ENCODE measurements around the gene PHF20. TPM values are rescaled to one million over a fixed set of nuclear protein-coding genes. Genes with fewer than 3 reads are reported as not detected.

The PHF20 gene
- polyA plus RNA-seq, 1 donor from 2014 or later, result 49.2 TPM

- H3K9me2 ChIP-seq (ENCODE audit: insufficient read depth, low read length), result no peaks in the 10 kb centered on the region
- no peak overlapping the region for H3K4me3 ChIP-seq (ENCODE audit: low read length)
- no peak overlapping the region for H2AFZ ChIP-seq (ENCODE audit: low read depth, low read length)
- no peak for TF ChIP-seq TAF1 (IDR thresholded peaks at IDR 0.05; ENCODE audit: low read depth)
- TF ChIP-seq SMC3 (conservative IDR thresholded peaks at IDR 0.05; ENCODE audit: poor library complexity), result no peak
- no peak for TF ChIP-seq CTCF (IDR thresholded peaks at IDR 0.05; ENCODE audit: poor library complexity, severe bottlenecking)
- no peak for TF ChIP-seq EP300 (conservative IDR thresholded peaks at IDR 0.05; ENCODE audit: poor library complexity, severe bottlenecking)
- TF ChIP-seq, protein P1, sequence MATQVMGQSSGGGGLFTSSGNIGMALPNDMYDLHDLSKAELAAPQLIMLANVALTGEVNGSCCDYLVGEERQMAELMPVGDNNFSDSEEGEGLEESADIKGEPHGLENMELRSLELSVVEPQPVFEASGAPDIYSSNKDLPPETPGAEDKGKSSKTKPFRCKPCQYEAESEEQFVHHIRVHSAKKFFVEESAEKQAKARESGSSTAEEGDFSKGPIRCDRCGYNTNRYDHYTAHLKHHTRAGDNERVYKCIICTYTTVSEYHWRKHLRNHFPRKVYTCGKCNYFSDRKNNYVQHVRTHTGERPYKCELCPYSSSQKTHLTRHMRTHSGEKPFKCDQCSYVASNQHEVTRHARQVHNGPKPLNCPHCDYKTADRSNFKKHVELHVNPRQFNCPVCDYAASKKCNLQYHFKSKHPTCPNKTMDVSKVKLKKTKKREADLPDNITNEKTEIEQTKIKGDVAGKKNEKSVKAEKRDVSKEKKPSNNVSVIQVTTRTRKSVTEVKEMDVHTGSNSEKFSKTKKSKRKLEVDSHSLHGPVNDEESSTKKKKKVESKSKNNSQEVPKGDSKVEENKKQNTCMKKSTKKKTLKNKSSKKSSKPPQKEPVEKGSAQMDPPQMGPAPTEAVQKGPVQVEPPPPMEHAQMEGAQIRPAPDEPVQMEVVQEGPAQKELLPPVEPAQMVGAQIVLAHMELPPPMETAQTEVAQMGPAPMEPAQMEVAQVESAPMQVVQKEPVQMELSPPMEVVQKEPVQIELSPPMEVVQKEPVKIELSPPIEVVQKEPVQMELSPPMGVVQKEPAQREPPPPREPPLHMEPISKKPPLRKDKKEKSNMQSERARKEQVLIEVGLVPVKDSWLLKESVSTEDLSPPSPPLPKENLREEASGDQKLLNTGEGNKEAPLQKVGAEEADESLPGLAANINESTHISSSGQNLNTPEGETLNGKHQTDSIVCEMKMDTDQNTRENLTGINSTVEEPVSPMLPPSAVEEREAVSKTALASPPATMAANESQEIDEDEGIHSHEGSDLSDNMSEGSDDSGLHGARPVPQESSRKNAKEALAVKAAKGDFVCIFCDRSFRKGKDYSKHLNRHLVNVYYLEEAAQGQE (IDR thresholded peaks at IDR 0.05; ENCODE audit: borderline replicate concordance), result no peak
- no peak for TF ChIP-seq POLR2AphosphoS5 (IDR thresholded peaks at IDR 0.05)
- TF ChIP-seq EZH2 (IDR thresholded peaks at IDR 0.05; ENCODE audit: borderline replicate concordance, insufficient read depth, low read length, poor library complexity, severe bottlenecking), result no peak
- no peak for TF ChIP-seq MXI1 (conservative IDR thresholded peaks at IDR 0.05; ENCODE audit: poor library complexity, severe bottlenecking)
- no peak for TF ChIP-seq RAD21 (conservative IDR thresholded peaks at IDR 0.05)
- no peaks in the 10 kb centered on the region for H3K9me3 ChIP-seq (ENCODE audit: low read length)
- H4K20me1 ChIP-seq (ENCODE audit: insufficient read depth), result no peaks in the 10 kb centered on the region
- no peaks in the 10 kb centered on the region for H3K27me3 ChIP-seq (ENCODE audit: insufficient read depth, low read depth, low read length)
- no peak overlapping the region for H3K27ac ChIP-seq (ENCODE audit: low read length)
- H3K4me2 ChIP-seq (ENCODE audit: low read length), result no peak overlapping the region
- H3K79me2 ChIP-seq (replicated peaks; ENCODE audit: insufficient read depth, low read length), result no peaks in the 10 kb centered on the region
- no peaks in the 10 kb centered on the region for H3F3A ChIP-seq (ENCODE audit: insufficient read depth, low read length, poor library complexity, severe bottlenecking)
- no peaks in the 10 kb centered on the region for H3K36me3 ChIP-seq (ENCODE audit: insufficient read depth, low read length)
- H3K9ac ChIP-seq (ENCODE audit: low read length), result no peak overlapping the region
Measured at GRCh38 chr20:35985806-35986205, 214.0 kb downstream of the PHF20 start.

DNA sequence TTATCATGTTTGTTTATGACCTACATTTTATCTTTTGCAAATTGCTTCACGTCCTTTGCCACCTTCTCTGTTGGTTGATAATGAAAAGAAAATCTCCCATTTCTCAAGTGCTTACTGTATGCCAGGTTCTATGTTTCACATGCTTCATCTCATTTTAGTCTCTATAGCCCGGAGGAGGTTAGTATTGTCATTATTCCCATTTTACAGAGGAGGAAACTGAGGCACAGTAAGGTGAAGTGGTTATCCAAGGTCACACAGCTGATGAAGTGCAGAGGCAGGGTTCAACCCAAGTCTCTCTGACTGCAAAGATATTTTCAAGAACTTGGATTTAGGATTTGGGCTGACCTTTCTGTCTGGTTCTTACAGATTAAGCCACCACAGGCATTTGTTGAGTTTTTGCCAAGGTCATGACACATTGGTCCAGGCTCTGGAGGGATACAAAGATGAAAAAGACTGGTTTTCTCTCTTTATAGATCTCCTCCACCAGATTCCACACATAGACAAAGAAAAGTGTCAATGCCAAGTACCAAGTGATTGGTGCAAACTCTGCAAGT is 217.2 kb downstream of the PHF20 start:
- H3K36me3 ChIP-seq (ENCODE audit: insufficient read depth, low read length), result no peaks in the 10 kb centered on the region
- H3K9me2 ChIP-seq (ENCODE audit: insufficient read depth, low read length), result no peaks in the 10 kb centered on the region
- H3K4me2 ChIP-seq (ENCODE audit: low read length), result no peak overlapping the region
- no peak overlapping the region for H3K9ac ChIP-seq (ENCODE audit: low read length)
- no peak overlapping the region for H3K27ac ChIP-seq (ENCODE audit: low read length)
- H2AFZ ChIP-seq (ENCODE audit: low read depth, low read length), result no peak overlapping the region
- H4K20me1 ChIP-seq (ENCODE audit: insufficient read depth), result no peaks in the 10 kb centered on the region
- no peaks in the 10 kb centered on the region for H3K9me3 ChIP-seq (ENCODE audit: low read length)
- H3K27me3 ChIP-seq (ENCODE audit: insufficient read depth, low read depth, low read length), result no peaks in the 10 kb centered on the region
- no peak overlapping the region for H3K4me3 ChIP-seq (ENCODE audit: low read length)
- no peak for TF ChIP-seq CTCF (IDR thresholded peaks at IDR 0.05; ENCODE audit: poor library complexity, severe bottlenecking)
- TF ChIP-seq EP300 (conservative IDR thresholded peaks at IDR 0.05; ENCODE audit: poor library complexity, severe bottlenecking), result no peak
- no peak for TF ChIP-seq EZH2 (IDR thresholded peaks at IDR 0.05; ENCODE audit: borderline replicate concordance, insufficient read depth, low read length, poor library complexity, severe bottlenecking)
- no peak for TF ChIP-seq POLR2AphosphoS5 (IDR thresholded peaks at IDR 0.05)
- TF ChIP-seq MXI1 (conservative IDR thresholded peaks at IDR 0.05; ENCODE audit: poor library complexity, severe bottlenecking), result no peak
- TF ChIP-seq, protein P1 (IDR thresholded peaks at IDR 0.05; ENCODE audit: borderline replicate concordance), result no peak
- no peak for TF ChIP-seq RAD21 (conservative IDR thresholded peaks at IDR 0.05)
- no peak for TF ChIP-seq TAF1 (IDR thresholded peaks at IDR 0.05; ENCODE audit: low read depth)
- no peak for TF ChIP-seq SMC3 (conservative IDR thresholded peaks at IDR 0.05; ENCODE audit: poor library complexity)
- H3K79me2 ChIP-seq (replicated peaks; ENCODE audit: insufficient read depth, low read length), result no peaks in the 10 kb centered on the region
- no peaks in the 10 kb centered on the region for H3F3A ChIP-seq (ENCODE audit: insufficient read depth, low read length, poor library complexity, severe bottlenecking)
